HepG2 (cell line): ENCODE results near the gene ZNF546. TPM values are rescaled to one million over a fixed set of nuclear protein-coding genes. Genes with fewer than 3 reads are reported as not detected.

ENCODE experiments used
- ATAC-seq: fragments of 200-7000 bp; cut with Tn5 transposase; 3 replicates; pipeline ENCODE4 v1.9.1; 2020; ENCODE audit warnings: mild to moderate bottlenecking, moderate library complexity
- BruUV-seq: library from RNA; stranded (reverse); fragments of 400-500 nt; replicated peaks from 2 replicates; lab custom pipeline; 2021; lab: Mats Ljungman, UMichigan
- CTCF ChIA-PET: fragments of 300-600 bp; formaldehyde crosslinking; extraction: SDS; loops from one replicate; lab custom pipeline; 2021; ENCODE audit warnings: low total read pairs, inconsistent platforms, low intra/inter-chr PET ratio; lab: Yijun Ruan, JAX
- POLR2A ChIA-PET: fragments of 350-600 bp; sonication (Branson Sonifier 250); formaldehyde crosslinking; loops from one replicate; lab custom pipeline; 2020; ENCODE audit warnings: antibody characterized with exemption, inconsistent platforms; lab: Yijun Ruan, JAX
- DNase-seq: peaks from one replicate; pipeline ENCODE4 v3.0.0-alpha.2; 2015; ENCODE audit warnings: low spot score
- FAIRE-seq: peaks from 3 replicates; lab custom pipeline; 2011; peaks lifted over from hg19 to GRCh38; lab: Jason Lieb, UNC
- H2AFZ ChIP-seq: one replicate; pipeline ENCODE4 v1.6.1; 2011; ENCODE audit warnings: low read length, inconsistent platforms
- H3K27ac ChIP-seq: fragments of 300-600 bp; 3 replicates; pipeline ENCODE4 v1.8.0; 2011; ENCODE audit warnings: mixed run types, mild to moderate bottlenecking, mixed read lengths, low read length, inconsistent platforms; ENCODE audit not compliant: insufficient read depth; ENCODE audit errors: extremely low read length
- H3K27me3 ChIP-seq, 2 experiments: fragments of 200-600 bp in 1 of 2; 2 replicates in 1 of 2; 3 replicates in 1 of 2; pipeline versions ENCODE4 v1.6.0 to v1.8.0; 2011; ENCODE audit warnings: low read length in 2 of 2, mild to moderate bottlenecking in 2 of 2, moderate library complexity in 2 of 2, inconsistent platforms in 1 of 2; ENCODE audit not compliant: insufficient read depth in 2 of 2, control insufficient read depth in 1 of 2
- H3K36me3 ChIP-seq, 2 experiments: fragments of 200-600 bp in 1 of 2; replicated peaks in 1 of 2; 2 replicates in 1 of 2; 3 replicates in 1 of 2; pipeline versions ENCODE4 v1.5.1 to v1.8.0; 2011; ENCODE audit warnings: low read length in 2 of 2, inconsistent platforms in 1 of 2; ENCODE audit not compliant: insufficient read depth in 2 of 2, control insufficient read depth in 1 of 2
- H3K4me1 ChIP-seq: 2 replicates; pipeline ENCODE4 v1.5.1; 2012; ENCODE audit warnings: low read length, inconsistent platforms; ENCODE audit not compliant: insufficient read depth
- H3K4me2 ChIP-seq: 2 replicates; pipeline ENCODE4 v1.6.0; 2011; ENCODE audit warnings: low read depth, low read length, inconsistent platforms
- H3K4me3 ChIP-seq, 3 experiments: fragments of 200-600 bp in 1 of 3; sonication (generic), shearing (Covaris generic) in 1 of 3; replicated peaks in 1 of 3; 2 replicates each; pipeline ENCODE4 v1.5.1; 2011 to 2016; ENCODE audit warnings: low read length in 3 of 3, inconsistent platforms in 2 of 3, low read depth in 2 of 3, mild to moderate bottlenecking in 2 of 3, control low read depth in 1 of 3, mixed read lengths in 1 of 3; ENCODE audit not compliant: insufficient read depth in 1 of 3
- H3K79me2 ChIP-seq: one replicate; pipeline ENCODE4 v1.6.1; 2011; ENCODE audit warnings: low read length, inconsistent platforms; ENCODE audit not compliant: insufficient read depth
- H3K9ac ChIP-seq: 2 replicates; pipeline ENCODE4 v1.6.0; 2011; ENCODE audit warnings: mild to moderate bottlenecking, low read depth, low read length, inconsistent platforms; ENCODE audit not compliant: insufficient read depth
- H3K9me3 ChIP-seq: 2 replicates; pipeline ENCODE4 v1.5.1; 2012; ENCODE audit warnings: mild to moderate bottlenecking, low read length
- H4K20me1 ChIP-seq: 2 replicates; pipeline ENCODE4 v1.6.0; 2011; ENCODE audit warnings: inconsistent platforms, mild to moderate bottlenecking, low read length, moderate library complexity; ENCODE audit not compliant: insufficient read depth
- CENPBD1 ChIP-seq: sonication (generic); formaldehyde crosslinking; IDR thresholded peaks from 2 replicates; pipeline ENCODE4 v1.8.0; 2022; ENCODE audit warnings: missing genetic modification reagents, low read depth, mild to moderate bottlenecking, borderline replicate concordance
- IRF9 ChIP-seq: sonication (generic); formaldehyde crosslinking; IDR thresholded peaks from 2 replicates; pipeline ENCODE4 v1.8.0; 2022; ENCODE audit warnings: missing genetic modification reagents, mild to moderate bottlenecking, borderline replicate concordance
- NFE2L1 ChIP-seq: sonication (generic); formaldehyde crosslinking; IDR thresholded peaks from 2 replicates; pipeline ENCODE4 v1.4.0; 2020; ENCODE audit warnings: missing genetic modification reagents, mild to moderate bottlenecking, borderline replicate concordance
- SALL1 ChIP-seq: sonication (generic); formaldehyde crosslinking; IDR thresholded peaks from 2 replicates; pipeline ENCODE4 v1.8.0; 2022; ENCODE audit warnings: mild to moderate bottlenecking, missing genetic modification reagents
- ZBTB8A ChIP-seq: sonication (generic); formaldehyde crosslinking; IDR thresholded peaks from 2 replicates; pipeline ENCODE4 v1.4.0; 2020; ENCODE audit warnings: mild to moderate bottlenecking, low read depth, missing genetic modification reagents, borderline replicate concordance
- ZFP82 ChIP-seq: sonication (generic); formaldehyde crosslinking; IDR thresholded peaks from 2 replicates; pipeline ENCODE4 v1.5.1; 2020; ENCODE audit warnings: mild to moderate bottlenecking, missing genetic modification reagents, borderline replicate concordance
- ZNF549 ChIP-seq: sonication (generic); formaldehyde crosslinking; IDR thresholded peaks from 2 replicates; pipeline ENCODE4 v1.5.0; 2020; ENCODE audit warnings: missing genetic modification reagents
- ZNF674 ChIP-seq: sonication (generic); formaldehyde crosslinking; IDR thresholded peaks from 2 replicates; pipeline ENCODE4 v1.5.0; 2020; ENCODE audit warnings: low read depth, mild to moderate bottlenecking, missing genetic modification reagents
- ZNF687 ChIP-seq: sonication (generic); formaldehyde crosslinking; IDR thresholded peaks from 2 replicates; pipeline ENCODE4 v1.5.1; 2020; ENCODE audit warnings: mild to moderate bottlenecking, missing genetic modification reagents, moderate library complexity
- WGBS: methylation state at CpG from one replicate; pipeline ENCODE4 v1.1.6; 2017; ENCODE audit warnings: low lambda C conversion rate; 5-methylcytosine and 5-hydroxymethylcytosine counted together
- in situ Hi-C: cut with HindIII; loops from 2 replicates; pipeline ENCODE4 v1.10.0; 2017; ENCODE audit warnings: low pct_unique_long_range_greater_than_20kb; ENCODE audit not compliant: extremely low pct_ligation_motif_present
- intact Hi-C: fragments of 100-400 bp; cut with micrococcal nuclease; formaldehyde crosslinking; loops from one replicate; pipeline ENCODE4 v1.10.0; 2022; ENCODE audit not compliant: unreplicated experiment
- polyA plus RNA-seq, 8 experiments: library from polyadenylated mRNA; depleted of rRNA in 3 of 8; stranded (reverse) in 7 of 8; unstranded in 1 of 8; fragments of >200 nt; fragmentation: Illumina TruSeq in 4 of 8; extraction: Trizol in 4 of 8; gene quantifications; 2 replicates each; pipeline versions ENCODE4 v1.2.1 to v1.2.3, GENCODE V29; 2011 to 2016; ENCODE audit warnings: low read depth in 4 of 8, missing spikeins in 1 of 8, mixed read lengths in 1 of 8; ENCODE audit not compliant: insufficient read depth in 1 of 8
- total RNA-seq, 5 experiments: library from RNA; depleted of rRNA; stranded (reverse); fragments of >200 nt; fragmentation: Illumina TruSeq; extraction: Trizol; gene quantifications; 2 replicates each; pipeline ENCODE4 v1.2.3, GENCODE V29; 2016; ENCODE audit warnings: low read depth in 1 of 5
- TF ChIP-seq, protein P1 (sequence below): IDR thresholded peaks from 2 replicates; pipeline ENCODE4 v1.6.1; 2016; ENCODE audit warnings: low read depth, missing genetic modification reagents, missing compliant biosample characterization

The ZNF546 gene
- total and polyA plus RNA-seq, 2 of the 13 experiments (the other 11 are each of a cell fraction or from before 2014, with no cell fraction given) = 2.2 to 4.1 TPM

DNA sequence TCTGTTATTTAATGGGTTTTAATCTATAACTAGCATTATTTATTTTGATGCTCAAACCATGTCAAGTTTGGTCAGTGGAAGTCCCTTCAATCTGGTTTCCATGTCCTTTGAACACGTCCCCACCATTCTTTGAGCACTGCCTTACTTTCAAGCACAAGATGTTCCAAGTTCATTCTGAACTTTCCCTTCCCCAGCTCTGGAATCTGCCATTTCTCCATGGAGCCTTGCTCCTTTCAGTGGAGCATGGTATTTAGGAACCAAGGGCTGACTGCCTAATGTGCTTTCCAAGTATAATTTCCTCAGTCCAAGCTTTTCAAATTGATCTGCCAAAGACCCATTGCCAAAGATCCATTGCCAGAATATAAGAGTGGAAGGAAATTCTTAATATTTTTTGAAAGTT is 1.1 kb upstream of the ZNF546 start (continued):
- TF ChIP-seq, protein P1, sequence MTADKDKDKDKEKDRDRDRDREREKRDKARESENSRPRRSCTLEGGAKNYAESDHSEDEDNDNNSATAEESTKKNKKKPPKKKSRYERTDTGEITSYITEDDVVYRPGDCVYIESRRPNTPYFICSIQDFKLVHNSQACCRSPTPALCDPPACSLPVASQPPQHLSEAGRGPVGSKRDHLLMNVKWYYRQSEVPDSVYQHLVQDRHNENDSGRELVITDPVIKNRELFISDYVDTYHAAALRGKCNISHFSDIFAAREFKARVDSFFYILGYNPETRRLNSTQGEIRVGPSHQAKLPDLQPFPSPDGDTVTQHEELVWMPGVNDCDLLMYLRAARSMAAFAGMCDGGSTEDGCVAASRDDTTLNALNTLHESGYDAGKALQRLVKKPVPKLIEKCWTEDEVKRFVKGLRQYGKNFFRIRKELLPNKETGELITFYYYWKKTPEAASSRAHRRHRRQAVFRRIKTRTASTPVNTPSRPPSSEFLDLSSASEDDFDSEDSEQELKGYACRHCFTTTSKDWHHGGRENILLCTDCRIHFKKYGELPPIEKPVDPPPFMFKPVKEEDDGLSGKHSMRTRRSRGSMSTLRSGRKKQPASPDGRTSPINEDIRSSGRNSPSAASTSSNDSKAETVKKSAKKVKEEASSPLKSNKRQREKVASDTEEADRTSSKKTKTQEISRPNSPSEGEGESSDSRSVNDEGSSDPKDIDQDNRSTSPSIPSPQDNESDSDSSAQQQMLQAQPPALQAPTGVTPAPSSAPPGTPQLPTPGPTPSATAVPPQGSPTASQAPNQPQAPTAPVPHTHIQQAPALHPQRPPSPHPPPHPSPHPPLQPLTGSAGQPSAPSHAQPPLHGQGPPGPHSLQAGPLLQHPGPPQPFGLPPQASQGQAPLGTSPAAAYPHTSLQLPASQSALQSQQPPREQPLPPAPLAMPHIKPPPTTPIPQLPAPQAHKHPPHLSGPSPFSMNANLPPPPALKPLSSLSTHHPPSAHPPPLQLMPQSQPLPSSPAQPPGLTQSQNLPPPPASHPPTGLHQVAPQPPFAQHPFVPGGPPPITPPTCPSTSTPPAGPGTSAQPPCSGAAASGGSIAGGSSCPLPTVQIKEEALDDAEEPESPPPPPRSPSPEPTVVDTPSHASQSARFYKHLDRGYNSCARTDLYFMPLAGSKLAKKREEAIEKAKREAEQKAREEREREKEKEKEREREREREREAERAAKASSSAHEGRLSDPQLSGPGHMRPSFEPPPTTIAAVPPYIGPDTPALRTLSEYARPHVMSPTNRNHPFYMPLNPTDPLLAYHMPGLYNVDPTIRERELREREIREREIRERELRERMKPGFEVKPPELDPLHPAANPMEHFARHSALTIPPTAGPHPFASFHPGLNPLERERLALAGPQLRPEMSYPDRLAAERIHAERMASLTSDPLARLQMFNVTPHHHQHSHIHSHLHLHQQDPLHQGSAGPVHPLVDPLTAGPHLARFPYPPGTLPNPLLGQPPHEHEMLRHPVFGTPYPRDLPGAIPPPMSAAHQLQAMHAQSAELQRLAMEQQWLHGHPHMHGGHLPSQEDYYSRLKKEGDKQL (CRISPR knock-in tag) = no peak
- TF ChIP-seq ZFP82 (CRISPR knock-in tag) (no peak), NFE2L1 (CRISPR knock-in tag) (no peak), CENPBD1 (CRISPR knock-in tag) (no peak)

- BruUV-seq = TSS peak; percentile 89
- Histone ChIP-seq H3K36me3 (no peaks in the 10 kb centered on the region), H3K27me3 (no peaks in the 10 kb centered on the region; a peak in 1 of 5 replicates), H3K9ac (peak overlapping the region; percentile 83), H3K4me2 (peak overlapping the region; percentile 94), H3K79me2 (peaks cover 10% of the 10 kb centered on the region), H3K27ac (peak overlapping the region; percentile 78), H3K4me3 (peak overlapping the region; percentile 79 to 93 (median 81)), H2AFZ (no peak overlapping the region), H3K4me1 (peaks cover 23% of the 10 kb centered on the region), H3K9me3 (peaks cover 11% of the 10 kb centered on the region; the same call in 1 of the 2 replicates), H4K20me1 (no peaks in the 10 kb centered on the region)
- ChIA-PET POLR2A (interaction anchor here (1.7 to 2.7 kb wide), 2 partner anchors 26 to 94 kb away, joined by 7 to 24 read pairs; partner anchors contain the start of genes PSMC4 and ZNF780A), CTCF (no interaction called here)
- in situ Hi-C loops (no loop called here), intact Hi-C loops (loop anchor here (2.0 kb wide), 2 partner anchors 26 to 58 kb away; partner anchors contain the start of gene PSMC4)
- WGBS = 6% methylated on average over 19 of the region's 19 CpGs
- FAIRE-seq (no peak), DNase-seq (peak; percentile 27), ATAC-seq (peak; percentile 64)
- 0 out of 2 replicates have a peak, but pooled peaks have one; percentile 20 for TF ChIP-seq ZNF674 (CRISPR knock-in tag)
- no peak for TF ChIP-seq ZNF687
- TF ChIP-seq ZBTB8A = no peak; the same call in 1 of the 2 replicates
- no peak for TF ChIP-seq ZNF549 (CRISPR knock-in tag)
- no peak for TF ChIP-seq IRF9 (CRISPR knock-in tag)
- no peak for TF ChIP-seq SALL1 (CRISPR knock-in tag)
Measured at GRCh38 chr19:39996218-39996810, 546 bp upstream of the ZNF546 start.
